MM.1S (cell line): ENCODE data around the gene RAB22A.

Experiments
- CTCF ChIP-seq: fragments of 300-600 bp; sonication (generic); IDR thresholded peaks from 2 replicates; pipeline ENCODE4 v1.5.1; 2016; ENCODE audit warnings: antibody characterized with exemption, low read length, mixed read lengths
- EZH2 ChIP-seq: fragments of 300-600 bp; sonication (generic); optimal IDR thresholded peaks from 2 replicates; pipeline ENCODE3; 2017; ENCODE audit warnings: low read depth, mild to moderate bottlenecking, antibody characterized with exemption, low read length, mixed read lengths

GRCh38 chr20:58374906-58375758 is 65.6 kb downstream of the RAB22A start:
- no peak for TF ChIP-seq CTCF
- TF ChIP-seq EZH2, result no peak
